GM12874 (cell line): Measurements from ENCODE around the gene RABEPK.

Experiments used
- CTCF ChIP-seq: IDR thresholded peaks from 2 replicates; pipeline ENCODE4 v1.5.1; 2011; ENCODE audit warnings: low read depth, mild to moderate bottlenecking, control low read depth, low read length, moderate library complexity; ENCODE audit not compliant: insufficient read depth

The RABEPK gene

GRCh38 chr9:125241000-125241862 is 40.9 kb downstream of the RABEPK start, which contains the start of gene HSPA5:
HSPA5 (minus strand) TSS chr9:125241343; CDS start chr9:125241126, 217 bp downstream.
- no peak for TF ChIP-seq CTCF

- no peak for TF ChIP-seq CTCF
Observed at GRCh38 chr9:125241863-125242739, 41.8 kb downstream of the RABEPK start.

- no peak for TF ChIP-seq CTCF
Observed at GRCh38 chr9:125243792-125244260, 43.5 kb downstream of the RABEPK start.

GRCh38 chr9:125246261-125246667 is 45.9 kb downstream of the RABEPK start:
- no peak for TF ChIP-seq CTCF

- no peak for TF ChIP-seq CTCF
Observed at GRCh38 chr9:125254231-125254630, 53.9 kb downstream of the RABEPK start.

- peak; percentile 24; the same call in 1 of the 2 replicates for TF ChIP-seq CTCF
Observed at GRCh38 chr9:125255781-125256391, 55.5 kb downstream of the RABEPK start.
